ENCODE measurements around the gene FBXO11.

GRCh38 chr2:47838686-47839085 is 67.6 kb downstream of the FBXO11 start:
- no peak for TF ChIP-seq CTCF (IDR thresholded peaks at IDR 0.05)
- no peak for TF ChIP-seq POLR2AphosphoS5 (IDR thresholded peaks at IDR 0.05; ENCODE audit: insufficient read depth in 1 of 2, low read depth in 1 of 2)
- no peak for TF ChIP-seq POLR2A (IDR thresholded peaks at IDR 0.05)
